ENCODE data around the gene HACE1. TPM values are rescaled to one million over a fixed set of nuclear protein-coding genes. Genes with fewer than 3 reads are reported as not detected.

HACE1 gene
- total RNA-seq, 4 donors from 2014 or later, result 6.1 to 17.7 (median 11.2) TPM

- Histone ChIP-seq H3K9me3 (no peaks in the 10 kb centered on the region), H3K4me3 (no peak overlapping the region), H3K27ac (no peak overlapping the region), H3K27me3 (no peaks in the 10 kb centered on the region), H3K4me1 (no peaks in the 10 kb centered on the region), H3K36me3 (peaks cover 0 to 50% (median 0%) of the 10 kb centered on the region in 3 donors)
- DNase-seq, result no peak
- 91% methylated on average over 6 of the region's 6 CpGs for WGBS, 2 donors
- intact Hi-C loops (cut with DNase I), result no loop called here
- TF ChIP-seq CTCF (IDR thresholded peaks at IDR 0.05) (no peak), POLR2A (IDR thresholded peaks at IDR 0.05) (no peak)
Observed at GRCh38 chr6:104796031-104796785, 63.5 kb downstream of the HACE1 start.

- H3K4me3 ChIP-seq, result no peak overlapping the region
- peaks cover 0 to 51% (median 0%) of the 10 kb centered on the region in 3 donors for H3K36me3 ChIP-seq
- no peaks in the 10 kb centered on the region for H3K4me1 ChIP-seq
- no peaks in the 10 kb centered on the region for H3K27me3 ChIP-seq
- WGBS, 2 donors, result 73 to 86% methylated on average over 3 of the region's 3 CpGs
- no peak overlapping the region for H3K27ac ChIP-seq
- no peak for DNase-seq
- TF ChIP-seq POLR2A (IDR thresholded peaks at IDR 0.05) (no peak), CTCF (IDR thresholded peaks at IDR 0.05) (no peak)
- intact Hi-C loops (cut with DNase I), result no loop called here
- no peaks in the 10 kb centered on the region for H3K9me3 ChIP-seq
Observed at GRCh38 chr6:104795363-104795762, 64.4 kb downstream of the HACE1 start.

GRCh38 chr6:104789770-104790190 lies 69.9 kb downstream of the HACE1 start:
- no peaks in the 10 kb centered on the region for H3K4me1 ChIP-seq
- TF ChIP-seq CTCF (IDR thresholded peaks at IDR 0.05) (peak in 3 of 6 experiments; percentile 15 to 38 (median 19)), POLR2A (IDR thresholded peaks at IDR 0.05) (no peak)
- no peaks in the 10 kb centered on the region for H3K27me3 ChIP-seq
- no peak overlapping the region for H3K27ac ChIP-seq
- H3K36me3 ChIP-seq, result peaks cover 0 to 42% (median 0%) of the 10 kb centered on the region in 3 donors
- intact Hi-C loops (cut with DNase I), result no loop called here
- DNase-seq, result no peak
- no peak overlapping the region for H3K4me3 ChIP-seq
- 33 to 47% methylated on average over 5 of the region's 5 CpGs for WGBS, 2 donors
- H3K9me3 ChIP-seq, result no peaks in the 10 kb centered on the region

GRCh38 chr6:104788400-104788799 lies 71.3 kb downstream of the HACE1 start:
- no peaks in the 10 kb centered on the region for H3K4me1 ChIP-seq
- no peak overlapping the region for H3K27ac ChIP-seq
- H3K27me3 ChIP-seq, result no peaks in the 10 kb centered on the region
- no peak overlapping the region for H3K4me3 ChIP-seq
- intact Hi-C loops (cut with DNase I), result no loop called here
- H3K36me3 ChIP-seq, result peaks cover 0 to 41% (median 0%) of the 10 kb centered on the region in 3 donors
- TF ChIP-seq CTCF (IDR thresholded peaks at IDR 0.05) (no peak), POLR2A (IDR thresholded peaks at IDR 0.05) (no peak)
- H3K9me3 ChIP-seq, result no peaks in the 10 kb centered on the region
- whole genome bisulfite sequencing, 2 donors, result 60 to 68% methylated on average over 2 of the region's 2 CpGs
- no peak for DNase-seq

- WGBS, 2 donors, result 86 to 96% methylated on average over 2 of the region's 2 CpGs
- TF ChIP-seq POLR2A (IDR thresholded peaks at IDR 0.05), result no peak
- no peak for TF ChIP-seq CTCF (IDR thresholded peaks at IDR 0.05)
- no peaks in the 10 kb centered on the region for H3K9me3 ChIP-seq
- no peaks in the 10 kb centered on the region for H3K27me3 ChIP-seq
- no peak overlapping the region for H3K4me3 ChIP-seq
- H3K27ac ChIP-seq, result no peak overlapping the region
- intact Hi-C loops (cut with DNase I), result no loop called here
- H3K4me1 ChIP-seq, result no peaks in the 10 kb centered on the region
- no peak for DNase-seq
- H3K36me3 ChIP-seq, result peaks cover 0 to 45% (median 0%) of the 10 kb centered on the region in 3 donors
Observed at GRCh38 chr6:104787305-104787704, 72.4 kb downstream of the HACE1 start.

All from esophagus squamous epithelium (tissue), 5 donors.